Femur (tissue), 1 donor: Measurements from ENCODE around the gene DPY30.

ENCODE experiments used
- DNase-seq: peaks from one replicate; pipeline ENCODE4 v3.0.0-alpha.2; 2017

Gene DPY30

DNA sequence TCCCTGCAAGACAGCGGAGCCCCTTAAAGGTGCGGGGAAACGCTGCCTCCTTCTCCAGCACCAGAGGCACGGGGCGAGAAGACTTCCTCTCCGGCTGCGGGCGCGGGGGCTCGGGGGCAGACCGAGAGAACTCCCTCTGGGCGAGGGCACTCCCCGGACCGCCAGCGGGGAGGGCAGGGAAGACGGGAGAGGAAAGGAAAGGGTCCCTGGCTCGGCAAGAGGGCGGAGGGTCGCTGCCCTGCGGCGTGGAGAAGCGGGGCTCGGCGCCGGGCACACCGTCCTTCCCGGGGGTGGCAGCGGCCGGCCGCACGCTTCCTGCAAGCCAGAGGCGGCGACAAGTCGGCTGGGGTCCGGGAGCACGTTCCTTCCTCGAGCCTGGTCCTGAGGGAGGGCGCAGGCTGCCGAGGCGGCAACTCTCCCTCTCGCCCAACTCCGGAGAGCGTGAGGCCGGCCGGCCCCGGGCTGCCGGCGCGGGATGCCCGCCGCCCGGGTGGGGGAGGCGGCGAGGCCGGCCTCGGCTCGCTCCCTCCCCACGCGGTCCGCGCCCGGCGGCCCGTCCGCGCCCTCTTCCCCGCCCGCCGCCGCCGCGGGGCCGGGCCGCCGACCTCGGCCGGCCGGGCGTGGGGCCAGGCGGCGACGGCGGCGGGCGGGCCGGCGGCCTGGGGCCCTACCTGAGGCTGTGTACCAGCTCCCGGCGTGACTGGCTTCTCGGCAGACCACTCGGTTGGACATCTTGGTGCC lies 29.9 kb downstream of the DPY30 start:
- DNase-seq: peak; percentile 51

DNA sequence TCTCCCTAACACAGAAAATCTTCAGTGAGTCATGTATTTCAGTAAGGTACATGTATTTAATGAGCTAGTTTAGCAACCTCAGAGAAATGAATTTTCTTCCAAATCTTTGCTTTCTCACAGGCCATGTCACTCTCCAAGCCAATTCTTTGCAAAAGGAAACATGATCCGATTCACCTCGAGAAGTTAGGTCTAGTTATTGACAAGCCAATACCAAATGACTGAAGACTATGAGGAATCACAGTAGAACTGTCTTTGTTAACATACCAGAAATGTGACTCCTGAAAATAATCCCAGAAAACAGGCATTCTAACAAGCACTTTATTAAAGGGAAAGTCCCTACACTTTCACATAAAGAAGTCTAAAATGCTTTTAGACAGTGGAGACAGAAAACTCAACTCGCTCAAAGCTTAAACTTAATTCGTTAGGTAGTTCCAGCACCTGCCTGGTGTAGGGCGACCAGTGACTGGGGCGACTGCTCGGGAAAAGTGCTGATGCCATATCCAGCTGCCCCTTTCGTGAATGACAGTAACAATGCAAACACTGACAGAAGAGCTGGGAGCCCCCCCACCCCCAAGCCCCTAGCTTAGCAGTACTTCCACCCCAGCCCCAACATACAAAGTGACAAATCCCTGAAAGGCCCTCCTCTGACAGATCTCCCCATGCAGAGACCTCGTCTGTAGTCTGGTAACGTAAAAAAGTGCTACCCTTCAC lies 30.6 kb downstream of the DPY30 start:
- DNase-seq: peak; percentile 28

DNA sequence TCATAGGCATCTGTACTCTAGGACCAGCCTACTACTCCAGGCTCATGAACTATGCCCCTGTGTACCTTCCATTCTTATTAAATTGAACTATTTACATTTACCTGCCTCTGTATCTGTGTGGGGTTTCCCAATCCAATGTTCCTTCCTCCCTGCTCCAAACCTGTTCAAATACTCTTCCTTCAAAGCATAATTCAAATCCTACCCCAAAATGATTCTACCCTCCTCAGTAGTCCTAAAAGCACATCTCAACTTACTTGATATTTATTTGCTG lies 32.5 kb downstream of the DPY30 start:
- DNase-seq: no peak

DNA sequence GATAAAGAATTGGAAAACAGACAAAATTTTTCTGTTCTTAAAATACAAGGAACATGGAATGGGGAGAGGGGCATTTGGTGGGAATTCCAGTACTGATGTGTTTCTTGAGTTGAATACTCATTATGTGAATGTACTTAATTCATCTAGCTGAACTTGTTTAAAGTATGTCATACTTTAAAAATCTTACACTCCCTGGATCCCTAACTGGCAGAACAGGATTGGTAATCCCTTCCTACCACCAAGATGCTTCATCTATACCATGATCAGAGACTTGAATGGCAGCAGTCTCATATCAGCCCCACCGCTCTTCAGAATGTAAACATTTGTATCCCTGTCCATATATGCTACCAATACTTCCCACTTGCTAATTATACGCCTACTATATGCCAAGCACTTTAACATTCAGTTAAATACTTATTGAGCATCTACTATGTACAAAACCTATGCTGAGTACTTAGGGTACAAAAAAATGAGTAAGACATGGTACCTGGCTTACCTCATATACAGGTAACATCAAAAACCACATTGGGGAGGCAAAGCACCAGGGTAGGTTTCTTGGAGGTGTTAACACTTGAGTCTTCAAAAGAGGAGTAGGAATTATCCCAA lies 34.1 kb downstream of the DPY30 start:
- DNase-seq: no peak

DNA sequence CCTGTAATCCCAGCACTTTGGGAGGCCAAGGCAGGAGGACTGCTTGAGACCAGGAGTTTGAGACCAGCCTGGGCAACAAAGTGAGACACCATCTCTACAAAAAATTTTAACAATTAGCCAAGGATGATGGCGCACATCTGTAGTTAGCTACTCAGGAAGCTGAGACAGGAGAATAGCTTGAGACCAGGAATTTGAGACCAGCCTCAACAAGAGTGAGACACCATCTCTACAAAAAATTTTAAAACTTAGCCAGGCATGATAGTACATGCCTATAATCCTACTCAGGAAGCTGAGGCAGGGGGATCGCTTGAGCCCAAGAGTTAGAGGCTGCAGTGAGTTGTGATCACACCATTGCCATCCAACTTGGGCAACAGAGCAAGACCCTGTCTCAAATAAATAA lies 35.8 kb downstream of the DPY30 start:
- DNase-seq: no peak

DNA sequence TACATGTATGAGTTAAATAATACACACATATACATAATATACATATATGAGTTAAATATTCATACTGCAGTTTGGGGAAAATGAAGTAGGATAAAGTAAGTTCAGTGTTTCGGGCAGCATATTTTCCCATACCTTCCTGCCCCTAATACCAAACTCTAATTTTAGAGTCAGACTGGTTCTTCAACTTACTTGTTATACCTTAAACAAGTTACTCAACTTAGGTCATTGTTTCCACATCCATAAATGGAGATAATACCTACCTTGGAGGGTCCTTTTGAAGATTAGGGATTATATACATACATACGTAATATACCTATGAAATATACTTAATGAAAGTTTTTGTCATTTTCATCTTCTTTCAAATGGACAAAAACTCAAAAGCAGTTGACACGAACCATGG lies 37.2 kb downstream of the DPY30 start:
- DNase-seq: no peak

DNA sequence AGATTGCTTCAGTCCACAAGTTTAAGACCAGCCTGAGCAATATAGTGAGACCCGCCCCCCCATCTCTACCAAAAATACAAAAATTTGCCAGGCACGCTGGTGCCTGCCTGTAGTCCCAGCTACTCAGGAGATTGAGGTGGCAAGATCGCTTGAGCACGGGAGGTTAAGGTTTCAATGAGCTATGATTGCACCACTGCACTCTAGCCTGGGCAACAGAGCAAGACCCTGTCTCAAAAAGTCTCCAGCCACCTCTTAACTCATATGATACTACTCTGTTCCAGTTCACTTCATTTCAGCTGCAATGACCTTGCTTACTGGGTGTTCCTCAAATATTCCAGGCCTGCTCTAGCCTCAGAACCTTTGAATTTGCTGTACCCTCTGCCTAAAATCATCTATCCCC lies 40.2 kb downstream of the DPY30 start:
- DNase-seq: no peak

DNA sequence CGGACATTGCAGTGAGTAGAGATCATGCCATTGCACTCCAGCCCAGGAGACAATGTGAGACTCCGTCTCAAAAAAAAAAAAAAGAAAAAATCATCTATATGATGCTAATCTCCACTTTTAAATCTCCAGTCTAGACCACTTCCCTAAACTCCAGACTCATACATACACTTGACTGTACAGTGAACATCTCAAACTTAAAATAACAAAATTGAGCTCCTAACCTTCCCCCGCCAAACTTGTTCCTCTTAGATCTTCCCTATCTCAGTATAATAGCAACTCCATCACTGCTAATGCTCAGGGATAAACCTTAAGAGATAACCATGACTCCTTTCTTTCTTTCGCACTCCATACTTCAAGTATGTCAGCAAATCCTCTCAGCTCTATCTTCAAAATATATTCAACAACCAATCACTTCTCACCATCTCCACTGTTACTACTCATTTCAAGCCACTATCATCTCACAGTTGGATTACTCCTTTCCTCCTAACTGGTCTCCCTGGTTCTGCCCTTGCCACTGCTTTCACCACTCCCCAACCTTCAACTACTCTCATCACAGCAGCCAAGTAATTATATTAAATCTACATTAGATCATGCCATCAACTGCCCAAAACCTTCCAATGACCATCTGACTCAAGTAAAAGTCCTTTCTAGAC lies 40.7 kb downstream of the DPY30 start:
- DNase-seq: no peak

DNA sequence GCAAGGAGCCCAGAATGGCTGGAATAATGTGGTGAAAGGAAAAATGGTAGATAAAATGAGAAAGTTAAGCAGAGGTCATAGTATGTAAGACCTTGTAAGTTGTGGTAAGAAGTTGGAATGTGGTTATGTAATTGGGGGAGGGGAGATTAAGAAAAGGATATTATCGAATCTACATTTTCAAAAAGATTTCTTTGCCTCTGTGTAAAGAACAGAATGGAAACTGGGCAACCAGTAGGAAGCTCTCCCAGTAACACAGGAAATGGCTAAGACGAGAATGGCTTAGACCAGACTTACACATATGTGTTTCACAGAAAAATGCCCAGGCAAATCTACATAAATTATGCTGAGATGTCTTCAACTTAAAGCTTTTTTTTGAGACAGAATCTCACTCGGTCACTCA lies 42.0 kb downstream of the DPY30 start:
- DNase-seq: no peak

DNA sequence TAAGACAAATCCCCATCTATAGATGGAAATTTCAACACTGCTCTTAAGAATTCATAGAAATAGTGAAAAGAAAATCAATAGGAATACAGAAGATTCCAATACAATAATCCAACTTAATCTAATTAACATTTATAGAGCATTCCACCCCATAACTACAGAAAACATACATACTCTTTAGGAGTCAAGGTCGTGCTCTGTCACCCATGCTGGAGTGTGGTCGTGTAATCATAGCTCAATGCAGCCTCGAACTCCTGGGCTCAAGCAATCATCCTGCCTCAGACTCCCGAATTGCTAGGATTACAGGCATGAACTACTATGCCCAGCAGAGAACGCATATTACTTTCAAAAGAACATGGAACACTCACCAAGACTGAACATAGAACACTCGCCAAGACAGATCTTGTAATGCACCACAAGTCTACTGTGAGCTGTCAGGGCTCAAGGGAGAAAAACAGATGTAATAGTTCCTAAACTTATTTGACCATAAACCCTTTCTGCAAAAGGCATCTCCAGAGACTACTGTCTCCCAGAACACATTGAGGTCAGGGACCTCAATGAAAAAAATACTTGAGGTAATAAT lies 42.9 kb downstream of the DPY30 start:
- DNase-seq: no peak

DNA sequence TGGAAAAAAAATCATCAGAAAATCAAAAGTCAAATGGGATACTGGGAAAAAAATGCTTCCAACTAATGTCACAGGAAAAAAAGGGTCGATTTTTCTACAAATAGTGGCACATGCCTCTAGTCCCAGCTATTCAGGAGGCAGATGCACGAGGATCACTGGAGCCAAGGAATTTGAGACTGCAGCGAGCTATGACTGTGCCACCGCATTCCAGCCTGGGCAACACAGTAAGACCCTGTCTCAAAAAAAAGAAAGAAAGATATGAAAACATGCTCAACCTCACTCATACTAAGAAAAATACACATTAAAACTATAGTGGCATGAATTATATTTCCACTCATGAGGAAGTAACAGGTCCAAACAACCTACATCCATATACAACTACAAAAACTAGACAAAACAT lies 46.7 kb downstream of the DPY30 start:
- DNase-seq: no peak

DNA sequence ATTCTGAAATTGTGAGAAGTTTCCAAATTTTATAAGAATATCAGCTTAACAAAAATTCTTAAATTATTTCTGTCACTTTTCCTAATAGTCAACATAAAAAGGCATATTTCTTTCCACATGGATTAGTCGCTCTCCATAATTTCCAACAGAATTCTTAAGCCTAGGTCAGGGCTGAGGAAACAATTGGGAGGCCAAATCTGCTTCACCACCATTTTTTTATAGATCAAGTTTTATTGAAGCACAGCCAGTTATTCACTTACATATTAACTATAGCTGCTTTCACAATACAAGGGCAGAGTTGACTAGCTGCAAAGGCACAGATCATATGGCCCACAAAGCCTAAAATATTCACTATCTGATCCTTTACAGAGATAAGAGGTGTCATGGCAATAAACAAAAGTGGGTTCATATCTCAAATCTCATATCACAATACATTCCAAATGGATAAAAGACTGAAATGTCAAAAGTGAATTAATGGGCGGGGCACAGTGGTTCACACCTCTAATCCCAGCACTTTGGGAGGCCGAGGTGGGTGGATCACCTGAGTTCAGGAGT lies 47.5 kb downstream of the DPY30 start:
- no peak for DNase-seq

DNA sequence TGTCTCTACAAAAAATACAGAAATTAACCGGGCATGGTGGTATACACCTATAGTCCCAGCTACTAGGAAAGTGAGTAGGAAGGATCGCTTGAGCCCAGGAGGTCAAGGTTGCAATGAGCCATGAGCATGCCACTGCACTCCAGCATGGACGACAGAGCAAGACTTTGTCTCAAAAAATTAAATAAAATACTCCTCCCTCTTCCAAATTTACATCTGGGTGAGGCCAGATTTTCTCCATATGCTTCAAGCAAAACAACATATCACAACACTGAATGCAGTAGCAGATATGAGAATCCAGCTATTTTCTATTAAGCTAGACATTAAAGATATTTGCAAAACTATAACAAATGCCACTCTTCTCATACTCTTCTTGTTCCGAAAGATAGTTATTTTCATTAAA lies 49.7 kb downstream of the DPY30 start:
- DNase-seq: no peak

DNA sequence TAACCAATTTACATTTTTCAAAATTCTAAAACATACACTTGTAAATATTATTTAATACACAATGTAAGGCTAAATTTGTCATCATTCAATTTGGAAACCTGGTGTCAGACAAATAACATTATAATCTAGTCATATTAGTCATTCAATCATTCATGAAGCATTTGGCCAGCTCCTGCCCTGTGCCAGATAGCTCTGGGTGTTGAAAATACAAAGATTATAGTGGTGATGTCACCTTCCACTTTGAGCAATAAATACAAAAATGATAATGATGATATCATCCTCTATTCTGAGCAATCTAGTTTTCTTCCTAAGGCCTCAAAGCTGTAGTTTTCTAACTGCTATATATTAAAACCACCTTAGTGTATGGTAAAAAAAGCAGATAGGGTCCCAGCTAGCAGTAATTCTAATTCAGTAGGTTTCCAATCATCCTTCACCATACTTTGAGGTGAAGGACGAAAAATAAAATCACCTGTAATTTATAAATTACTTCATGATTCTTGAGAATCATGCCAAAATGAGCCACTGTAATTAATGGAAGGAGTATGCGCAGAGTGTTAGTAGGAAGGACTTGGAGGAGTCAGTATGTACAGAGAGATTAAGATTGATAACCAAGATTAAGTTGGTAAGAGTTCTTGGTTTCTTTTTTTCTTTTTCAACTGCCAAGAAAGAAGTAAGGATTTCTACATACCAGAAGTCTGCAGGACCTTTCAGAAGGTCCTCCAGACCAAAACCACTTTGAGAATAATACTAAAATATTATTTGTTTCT lies 52.0 kb downstream of the DPY30 start:
- no peak for DNase-seq

DNA sequence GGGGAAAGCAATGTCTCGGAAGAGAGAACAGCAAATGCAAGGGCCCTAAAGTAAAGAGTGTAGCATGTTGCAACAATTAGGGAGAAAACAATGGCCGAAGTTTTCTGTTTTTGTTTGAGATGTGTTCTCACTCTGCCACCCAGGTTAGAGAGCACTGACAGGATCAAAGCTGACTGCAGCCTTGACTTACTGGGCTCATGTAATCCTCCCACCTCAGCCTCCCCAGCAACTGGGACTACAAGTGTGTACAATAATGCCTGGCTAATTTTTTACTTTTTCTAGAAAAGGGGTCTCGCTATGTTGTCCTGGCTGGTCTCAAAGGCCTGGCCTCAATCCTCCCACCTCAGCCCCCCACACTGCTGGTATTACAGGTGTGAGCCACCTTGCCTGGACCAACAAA lies 52.7 kb downstream of the DPY30 start:
- no peak for DNase-seq

DNA sequence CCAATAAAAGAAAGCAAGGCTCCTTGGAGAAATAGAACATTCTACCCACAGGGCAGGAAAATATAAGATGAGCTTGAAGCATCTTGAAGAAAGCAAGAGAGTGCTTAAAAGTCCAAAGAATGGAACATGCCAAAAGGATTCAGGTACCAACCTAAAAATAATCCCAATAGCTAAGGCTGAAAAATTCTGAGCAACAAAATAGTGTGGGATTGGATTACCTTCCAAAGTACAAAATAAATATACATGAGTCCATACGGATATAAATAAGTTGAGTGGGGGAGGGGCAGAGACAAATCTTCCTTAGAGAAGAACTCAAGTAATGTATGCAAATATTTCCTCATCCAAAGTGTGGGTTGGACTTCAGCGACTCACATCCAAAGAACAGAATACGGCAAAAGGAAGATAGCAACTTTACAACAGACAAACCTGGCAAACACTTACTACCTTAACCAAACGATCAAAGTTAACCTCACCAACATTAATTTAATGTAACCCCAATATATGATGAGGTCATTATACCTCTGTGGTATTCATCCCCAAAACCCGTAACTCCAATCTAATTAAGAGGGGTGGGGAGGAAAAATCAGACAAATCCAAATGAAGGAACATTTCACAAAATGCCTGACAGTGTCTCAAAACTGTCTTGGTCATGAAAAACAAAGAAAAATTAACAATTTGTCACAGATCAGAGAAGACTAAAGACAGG lies 55.7 kb downstream of the DPY30 start:
- DNase-seq: no peak

DNA sequence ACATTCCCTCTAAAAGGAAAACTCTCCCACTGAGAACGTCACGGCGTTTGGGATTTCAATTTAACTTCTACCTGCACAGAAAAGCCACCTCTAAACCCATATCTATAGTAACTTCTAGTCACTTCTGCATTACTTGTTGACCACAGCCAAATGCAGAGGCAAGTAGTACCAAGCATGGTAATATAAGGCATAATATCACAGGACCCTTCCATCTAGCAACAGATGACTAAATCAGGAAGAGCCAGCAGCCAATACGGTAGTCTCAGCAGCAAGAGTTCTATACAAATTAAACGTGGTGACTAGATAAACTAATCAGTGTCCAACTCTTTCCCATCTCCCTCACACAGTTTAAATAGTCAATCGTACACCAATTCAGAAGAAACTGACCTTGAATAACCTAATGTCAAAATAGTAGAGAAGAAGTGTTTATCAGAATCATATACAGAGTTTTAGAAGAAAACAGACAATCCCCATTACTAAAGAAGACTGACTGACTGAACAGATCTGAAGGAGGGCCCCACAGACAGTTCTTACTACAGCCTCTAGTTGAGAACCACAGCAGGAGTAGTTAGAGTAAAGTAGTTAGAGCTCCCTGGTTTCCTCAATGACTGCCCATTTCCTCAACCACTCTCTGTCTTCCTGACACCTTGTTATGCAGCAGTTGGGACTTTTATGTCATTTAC lies 58.8 kb downstream of the DPY30 start:
- no peak for DNase-seq

DNA sequence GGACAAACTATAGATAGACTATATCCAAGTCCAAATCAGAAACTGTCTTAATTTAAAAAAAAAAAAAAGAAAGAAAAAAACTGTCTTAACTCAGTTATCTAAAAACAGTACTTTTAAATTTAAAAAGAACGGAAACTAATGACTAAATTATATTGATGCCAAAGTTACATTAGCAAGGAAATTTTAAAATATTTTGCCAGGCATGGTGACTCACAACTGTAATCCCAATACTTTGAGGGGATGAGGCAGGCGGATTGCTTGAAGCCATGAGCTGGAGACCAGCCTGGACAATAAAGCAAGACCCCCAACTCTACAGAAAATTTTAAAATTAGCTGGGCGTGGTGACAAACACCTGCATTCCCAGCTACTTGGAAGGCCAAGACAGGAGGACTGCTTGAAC lies 59.6 kb downstream of the DPY30 start:
- DNase-seq: no peak

DNA sequence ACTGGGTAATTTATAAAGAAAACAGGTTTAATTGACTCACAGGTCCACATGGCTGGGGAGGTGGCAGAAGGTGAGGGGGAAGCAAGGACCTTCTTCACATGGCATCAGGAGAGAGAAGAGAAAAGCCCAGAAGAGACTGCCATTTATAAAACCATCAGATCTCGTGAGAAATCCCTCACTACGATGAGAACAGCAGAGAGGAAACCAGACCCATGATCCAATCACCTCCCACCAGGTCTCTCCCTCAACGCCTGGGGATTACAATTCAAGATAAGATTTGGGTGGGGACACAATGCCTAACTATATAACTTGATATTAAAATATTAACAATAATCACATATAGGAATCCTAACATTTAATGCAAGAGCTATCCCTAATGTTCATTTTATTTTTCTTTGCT lies 60.6 kb downstream of the DPY30 start:
- no peak for DNase-seq

DNA sequence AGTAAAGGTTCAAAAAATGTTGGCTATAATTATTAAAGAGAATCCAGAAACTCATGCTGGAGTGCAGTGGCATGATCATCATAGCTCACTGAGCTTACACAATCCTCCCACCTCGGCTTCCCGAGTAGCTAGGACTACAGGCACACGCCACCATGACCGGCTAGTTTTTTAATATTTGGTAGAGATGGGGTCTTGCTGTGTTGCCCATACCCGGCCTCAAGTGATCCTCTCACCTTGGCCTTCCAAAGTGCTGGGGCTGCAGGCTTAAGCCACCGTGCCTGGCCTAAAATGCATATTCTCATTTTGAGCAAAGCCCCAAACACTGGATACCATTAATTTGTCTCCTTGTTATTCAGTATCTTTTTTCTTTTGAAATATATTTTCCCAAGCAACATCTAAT lies 61.2 kb downstream of the DPY30 start:
- DNase-seq: no peak
